ENCODE data around the gene HLA-DOA. TPM values are rescaled to one million over a fixed set of nuclear protein-coding genes. Genes with fewer than 3 reads are reported as not detected.

The HLA-DOA gene
- total and polyA plus RNA-seq, 10 of the 15 experiments (the other 5 are each of a cell fraction or from before 2014, with no cell fraction given) = 8.8 to 108 (median 58.3) TPM

DNA sequence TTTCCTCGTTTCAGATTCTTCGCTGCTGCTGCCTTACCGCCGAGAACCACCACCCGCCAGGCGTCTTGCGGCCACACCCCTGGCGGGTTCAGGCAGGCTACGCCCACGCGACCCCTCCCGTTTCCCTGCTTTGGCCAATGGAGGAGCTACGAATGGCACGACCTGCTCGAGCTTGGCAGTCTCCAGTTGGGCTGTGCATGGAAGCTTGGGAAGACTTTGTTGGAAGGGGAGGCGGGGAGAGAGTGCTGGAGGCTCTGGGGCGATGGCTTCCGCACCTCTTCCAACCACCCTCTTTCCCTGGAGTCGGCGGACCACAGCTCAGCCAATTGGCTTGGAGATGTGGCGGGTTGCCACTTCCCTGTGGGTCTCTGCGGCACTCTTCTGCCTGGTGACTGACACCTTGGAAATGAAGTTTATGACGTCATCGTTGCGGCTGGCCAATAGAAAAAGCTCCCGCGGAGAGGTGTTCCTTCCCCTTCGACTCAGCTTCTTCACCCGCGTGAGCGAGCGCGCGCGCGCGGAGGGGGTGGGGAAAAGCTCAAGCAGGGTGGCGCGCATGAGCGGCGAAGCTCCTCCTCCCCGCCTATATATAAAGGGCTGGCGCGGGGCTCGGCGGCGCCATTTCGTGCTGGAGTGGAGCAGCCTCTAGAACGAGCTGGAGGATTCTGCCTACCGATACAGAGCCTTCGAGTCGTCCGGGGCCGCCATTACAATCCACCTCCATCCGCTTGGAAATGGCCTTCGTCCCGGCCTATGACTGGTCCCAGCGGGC is 37.6 kb downstream of the HLA-DOA start (continued):
- TF ChIP-seq POLR2AphosphoS2 (IDR thresholded peaks at IDR 0.05; ENCODE audit: low read depth, low read length) (peak; percentile 99), IRF3 (IDR thresholded peaks at IDR 0.05) (no peak), BCLAF1 (IDR thresholded peaks at IDR 0.05) (peak; percentile 55; the same call in 1 of the 2 replicates), TCF12 (IDR thresholded peaks at IDR 0.05; ENCODE audit: low read depth, low read length) (peak; percentile 89), SMAD5 (IDR thresholded peaks at IDR 0.05; ENCODE audit: low read depth) (peak; percentile 99), CBX3 (IDR thresholded peaks at IDR 0.05; ENCODE audit: borderline replicate concordance, low read depth) (no peak), MEF2A (IDR thresholded peaks at IDR 0.05; ENCODE audit: insufficient read depth, low read depth, low read length) (0 out of 2 replicates have a peak, but pooled peaks have one; percentile 45), CBX5 (IDR thresholded peaks at IDR 0.05; ENCODE audit: low read depth) (no peak), NFYB (IDR thresholded peaks at IDR 0.05; ENCODE audit: insufficient read depth, low read depth, low read length) (peak; percentile 79; the same call in 1 of the 2 replicates), RELA (IDR thresholded peaks at IDR 0.05; ENCODE audit: borderline replicate concordance, partially characterized antibody) (peak; percentile 15), IKZF2 (IDR thresholded peaks at IDR 0.05) (peak; percentile 95 to 98), ZNF207 (IDR thresholded peaks at IDR 0.05; ENCODE audit: borderline replicate concordance) (no peak; the same call in 1 of the 2 replicates), EED (IDR thresholded peaks at IDR 0.05; ENCODE audit: low read depth) (peak; percentile 94), PKNOX1 (IDR thresholded peaks at IDR 0.05) (peak; percentile 97), IRF4 (IDR thresholded peaks at IDR 0.05; ENCODE audit: low read depth, low read length) (0 out of 2 replicates have a peak, but pooled peaks have one; percentile 68), SMARCA5 (IDR thresholded peaks at IDR 0.05) (peak; percentile 76; the same call in 1 of the 2 replicates), STAT3 (IDR thresholded peaks at IDR 0.05; ENCODE audit: low read depth, low read length) (no peak), SIX5 (IDR thresholded peaks at IDR 0.05; ENCODE audit: low read depth, low read length, severe bottlenecking) (peak; percentile 14), BRCA1 (IDR thresholded peaks at IDR 0.05; ENCODE audit: low read depth, low read length) (peak; percentile 60; the same call in 1 of the 2 replicates), MAX (IDR thresholded peaks at IDR 0.05; ENCODE audit: low read depth, low read length) (peak; percentile 3), CREB1 (IDR thresholded peaks at IDR 0.05; ENCODE audit: low read depth) (no peak), POLR2A (IDR thresholded peaks at IDR 0.05; ENCODE audit: low read depth, low read length) (peak; percentile 70), KAT2A (conservative IDR thresholded peaks at IDR 0.05; ENCODE audit: control insufficient read depth, low read depth, low read length) (no peak)
- TF ChIP-seq, protein P1, sequence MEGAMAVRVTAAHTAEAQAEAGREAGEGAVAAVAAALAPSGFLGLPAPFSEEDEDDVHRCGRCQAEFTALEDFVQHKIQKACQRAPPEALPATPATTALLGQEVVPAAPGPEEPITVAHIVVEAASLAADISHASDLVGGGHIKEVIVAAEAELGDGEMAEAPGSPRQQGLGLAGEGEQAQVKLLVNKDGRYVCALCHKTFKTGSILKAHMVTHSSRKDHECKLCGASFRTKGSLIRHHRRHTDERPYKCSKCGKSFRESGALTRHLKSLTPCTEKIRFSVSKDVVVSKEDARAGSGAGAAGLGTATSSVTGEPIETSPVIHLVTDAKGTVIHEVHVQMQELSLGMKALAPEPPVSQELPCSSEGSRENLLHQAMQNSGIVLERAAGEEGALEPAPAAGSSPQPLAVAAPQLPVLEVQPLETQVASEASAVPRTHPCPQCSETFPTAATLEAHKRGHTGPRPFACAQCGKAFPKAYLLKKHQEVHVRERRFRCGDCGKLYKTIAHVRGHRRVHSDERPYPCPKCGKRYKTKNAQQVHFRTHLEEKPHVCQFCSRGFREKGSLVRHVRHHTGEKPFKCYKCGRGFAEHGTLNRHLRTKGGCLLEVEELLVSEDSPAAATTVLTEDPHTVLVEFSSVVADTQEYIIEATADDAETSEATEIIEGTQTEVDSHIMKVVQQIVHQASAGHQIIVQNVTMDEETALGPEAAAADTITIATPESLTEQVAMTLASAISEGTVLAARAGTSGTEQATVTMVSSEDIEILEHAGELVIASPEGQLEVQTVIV (IDR thresholded peaks at IDR 0.05; ENCODE audit: borderline replicate concordance, partially characterized antibody) = peak; percentile 78
